ENCODE results near the gene SLCO1A2.

SLCO1A2 gene

GRCh38 chr12:21328578-21328977 lies 6.1 kb downstream of the SLCO1A2 start:
- DNase-seq (ENCODE audit: low read depth in 2 of 2) = no peak

- DNase-seq (ENCODE audit: low read depth in 2 of 2) = no peak
These were observed 10.2 kb downstream of the SLCO1A2 start for GRCh38 chr12:21324551-21324950.

GRCh38 chr12:21323736-21324135 lies 11.0 kb downstream of the SLCO1A2 start:
- no peak for DNase-seq (ENCODE audit: low read depth in 2 of 2)

GRCh38 chr12:21308785-21309184 lies 25.9 kb downstream of the SLCO1A2 start:
- no peak for DNase-seq (ENCODE audit: low read depth in 2 of 2)

GRCh38 chr12:21305661-21306060 lies 29.1 kb downstream of the SLCO1A2 start:
- DNase-seq (ENCODE audit: low read depth in 2 of 2) = no peak

GRCh38 chr12:21300632-21301031 lies 34.1 kb downstream of the SLCO1A2 start:
- DNase-seq (ENCODE audit: low read depth in 2 of 2) = no peak

GRCh38 chr12:21296751-21297406 lies 37.8 kb downstream of the SLCO1A2 start:
- no peak for DNase-seq (ENCODE audit: low read depth in 2 of 2)

GRCh38 chr12:21296348-21296747 lies 38.4 kb downstream of the SLCO1A2 start:
- DNase-seq (ENCODE audit: low read depth in 2 of 2) = no peak

GRCh38 chr12:21294176-21294575 lies 40.5 kb downstream of the SLCO1A2 start:
- DNase-seq (ENCODE audit: low read depth in 2 of 2) = no peak

- no peak for DNase-seq (ENCODE audit: low read depth in 2 of 2)
These were observed 42.6 kb downstream of the SLCO1A2 start for GRCh38 chr12:21292111-21292510.

- no peak for DNase-seq (ENCODE audit: low read depth in 2 of 2)
These were observed 45.0 kb downstream of the SLCO1A2 start for GRCh38 chr12:21289698-21290097.

- no peak for DNase-seq (ENCODE audit: low read depth in 2 of 2)
These were observed 57.9 kb downstream of the SLCO1A2 start for GRCh38 chr12:21276826-21277225.

- DNase-seq (ENCODE audit: low read depth in 2 of 2) = no peak
These were observed 68.8 kb downstream of the SLCO1A2 start for GRCh38 chr12:21265932-21266331.

GRCh38 chr12:21264232-21264631 lies 70.5 kb downstream of the SLCO1A2 start:
- no peak for DNase-seq (ENCODE audit: low read depth in 2 of 2)

GRCh38 chr12:21257172-21257571 lies 77.5 kb downstream of the SLCO1A2 start:
- no peak for DNase-seq (ENCODE audit: low read depth in 2 of 2)

GRCh38 chr12:21252070-21252469 lies 82.6 kb downstream of the SLCO1A2 start:
- DNase-seq (ENCODE audit: low read depth in 2 of 2) = no peak

GRCh38 chr12:21248679-21249078 lies 86.0 kb downstream of the SLCO1A2 start:
- DNase-seq (ENCODE audit: low read depth in 2 of 2) = no peak

GRCh38 chr12:21239866-21240265 lies 94.9 kb downstream of the SLCO1A2 start:
- no peak for DNase-seq (ENCODE audit: low read depth in 2 of 2)

- no peak for DNase-seq (ENCODE audit: low read depth in 2 of 2)
These were observed 100.3 kb downstream of the SLCO1A2 start for GRCh38 chr12:21234395-21234794.

- no peak for DNase-seq (ENCODE audit: low read depth in 2 of 2)
These were observed 110.8 kb downstream of the SLCO1A2 start for GRCh38 chr12:21223930-21224329.

- DNase-seq (ENCODE audit: low read depth in 2 of 2) = no peak
These were observed 112.9 kb downstream of the SLCO1A2 start for GRCh38 chr12:21221778-21222177.

GRCh38 chr12:21221072-21221471 lies 113.6 kb downstream of the SLCO1A2 start:
- DNase-seq (ENCODE audit: low read depth in 2 of 2) = no peak

GRCh38 chr12:21220266-21220665 lies 114.5 kb downstream of the SLCO1A2 start:
- DNase-seq (ENCODE audit: low read depth in 2 of 2) = no peak

- DNase-seq (ENCODE audit: low read depth in 2 of 2) = no peak
These were observed 115.5 kb downstream of the SLCO1A2 start for GRCh38 chr12:21219206-21219605.

Data from stimulated activated CD8-positive, alpha-beta memory T cell treated with anti-CD3 and anti-CD28 coated beads, Interleukin-2, amount 100 ng/mL, for 48 hours (primary cell).